A549 (cell line): ENCODE measurements around the gene KDF1. TPM values are rescaled to one million over a fixed set of nuclear protein-coding genes. Genes with fewer than 3 reads are reported as not detected.

Experiments
- ATAC-seq, 2 experiments: fragments of 200-7000 bp in 1 of 2; fragments of >200 bp in 1 of 2; cut with Nextera tagmentation in 1 of 2; cut with Tn5 transposase in 1 of 2; 3 replicates each; pipeline versions ENCODE4 v1.8.0 to v1.9.1; 2018 to 2020; ENCODE audit warnings: mild to moderate bottlenecking in 1 of 2, moderate library complexity in 1 of 2
- CTCF ChIA-PET: fragments of 300-600 bp; sonication (Branson Sonifier 250); formaldehyde crosslinking; extraction: SDS; loops from one replicate; lab custom pipeline; 2021; ENCODE audit warnings: antibody characterized with exemption, inconsistent platforms; lab: Yijun Ruan, JAX
- POLR2A ChIA-PET: fragments of 350-600 bp; formaldehyde crosslinking; extraction: SDS; loops from one replicate; lab custom pipeline; 2021; ENCODE audit warnings: antibody characterized with exemption, inconsistent platforms; lab: Yijun Ruan, JAX
- DNase-seq, 2 experiments: peaks; one replicate each; pipeline versions ENCODE4 v3.0.0 to v3.0.0-alpha.2; 2011 to 2016; ENCODE audit warnings: low read depth in 1 of 2, low spot score in 1 of 2
- FAIRE-seq: peaks from 2 replicates; lab custom pipeline; 2011; peaks lifted over from hg19 to GRCh38; lab: Jason Lieb, UNC
- H3K27ac ChIP-seq, 2 experiments: fragments of >200 bp; sonication (Bioruptor Twin); formaldehyde crosslinking; 3 replicates each; pipeline ENCODE4 v1.5.1; 2016 to 2017
- H3K4me1 ChIP-seq: fragments of >200 bp; sonication (Bioruptor Twin); formaldehyde crosslinking; 3 replicates; pipeline ENCODE4 v1.6.1; 2016
- H3K4me2 ChIP-seq: fragments of >200 bp; sonication (Bioruptor Twin); formaldehyde crosslinking; 3 replicates; pipeline ENCODE4 v1.6.1; 2016
- H3K4me3 ChIP-seq: fragments of >200 bp; sonication (Bioruptor Twin); formaldehyde crosslinking; 3 replicates; pipeline ENCODE4 v1.5.1; 2016
- H3K9me3 ChIP-seq: fragments of >200 bp; sonication (Bioruptor Twin); formaldehyde crosslinking; 3 replicates; pipeline ENCODE4 v1.6.1; 2016
- ATOH8 ChIP-seq: fragments of 250-450 bp; sonication (Bioruptor Pico); IDR thresholded peaks from 2 replicates; pipeline ENCODE4 v1.5.0; 2020; ENCODE audit warnings: low read depth, mild to moderate bottlenecking, moderate library complexity
- CHD2 ChIP-seq: fragments of 150-350 bp; IDR thresholded peaks from 2 replicates; pipeline ENCODE4 v1.6.1; 2014; ENCODE audit warnings: low read length; ENCODE audit not compliant: partially characterized antibody
- CHD4 ChIP-seq: fragments of 200-600 bp; sonication (generic); IDR thresholded peaks from 2 replicates; pipeline ENCODE4 v1.6.1; 2016; ENCODE audit warnings: antibody characterized with exemption, mild to moderate bottlenecking, borderline replicate concordance
- E2F6 ChIP-seq: IDR thresholded peaks from 2 replicates; pipeline ENCODE4 v1.6.1; 2012; ENCODE audit warnings: low read depth, borderline replicate concordance
- ELK1 ChIP-seq: fragments of 150-350 bp; IDR thresholded peaks from 2 replicates; pipeline ENCODE4 v1.6.1; 2014; ENCODE audit warnings: low read depth, mild to moderate bottlenecking, low read length
- ESRRA ChIP-seq: fragments of 150-350 bp; IDR thresholded peaks from 2 replicates; pipeline ENCODE4 v1.6.1; 2014; ENCODE audit warnings: mild to moderate bottlenecking, low read length, borderline replicate concordance
- FOXS1 ChIP-seq: fragments of 250-450 bp; sonication (Bioruptor Pico); IDR thresholded peaks from 2 replicates; pipeline ENCODE4 v1.5.0; 2020; ENCODE audit warnings: mild to moderate bottlenecking, moderate library complexity
- HOXB13 ChIP-seq: fragments of 250-450 bp; sonication (Bioruptor Pico); IDR thresholded peaks from 2 replicates; pipeline ENCODE4 v1.5.0; 2020; ENCODE audit warnings: low read depth, mild to moderate bottlenecking, moderate library complexity
- KDM5A ChIP-seq: fragments of 200-600 bp; sonication (generic); IDR thresholded peaks from 2 replicates; pipeline ENCODE4 v1.6.1; 2016; ENCODE audit warnings: antibody characterized with exemption, mild to moderate bottlenecking
- RCOR1 ChIP-seq: fragments of 150-350 bp; IDR thresholded peaks from 2 replicates; pipeline ENCODE4 v1.6.1; 2014; ENCODE audit warnings: antibody characterized with exemption, low read length, low read depth
- REST ChIP-seq: fragments of 200-600 bp; sonication (generic); IDR thresholded peaks from 2 replicates; pipeline ENCODE4 v1.6.1; 2016; ENCODE audit warnings: antibody characterized with exemption, mild to moderate bottlenecking, moderate library complexity
- TFCP2L1 ChIP-seq: fragments of 250-450 bp; sonication (Bioruptor Pico); IDR thresholded peaks from 2 replicates; pipeline ENCODE4 v1.5.0; 2021; ENCODE audit warnings: mild to moderate bottlenecking
- USF2 ChIP-seq: fragments of 450-650 bp; IDR thresholded peaks from 2 replicates; pipeline ENCODE4 v1.6.1; 2014; ENCODE audit warnings: antibody characterized with exemption
- ZC3H11A ChIP-seq: fragments of 450-650 bp; IDR thresholded peaks from 2 replicates; pipeline ENCODE4 v1.6.1; 2014; ENCODE audit warnings: antibody characterized with exemption, mild to moderate bottlenecking
- WGBS: methylation state at CpG from one replicate; pipeline ENCODE4 v1.1.6; 2017; ENCODE audit errors: missing lambda C conversion rate; 5-methylcytosine and 5-hydroxymethylcytosine counted together
- polyA plus RNA-seq, 4 experiments: library from polyadenylated mRNA; depleted of rRNA in 3 of 4; stranded (reverse); fragments of >200 nt; fragmentation: RNase III in 1 of 4; extraction: RNeasy Plus Mini Kit Qiagen cat#74134 plus additional on column Dnase treatment in 1 of 4; gene quantifications; 2 replicates in 3 of 4; 3 replicates in 1 of 4; pipeline ENCODE4 v1.2.3, GENCODE V29; 2011 to 2017

KDF1 gene
- polyA plus RNA-seq, 2 of the 4 experiments (the other 2 are of a cell fraction) = not detected

- Histone ChIP-seq H3K9me3 (no peaks in the 10 kb centered on the region), H3K4me2 (no peak overlapping the region), H3K4me1 (peaks cover 28% of the 10 kb centered on the region), H3K4me3 (no peak overlapping the region)
- WGBS = 100% methylated on average over 1 of the region's 8 CpGs
- ATAC-seq (no peak), FAIRE-seq (no peak)
- ChIA-PET CTCF (interaction anchor here (1.5 kb wide), 1 partner anchor 12 kb away, joined by 4 read pairs; no protein-coding TSS in a partner anchor), POLR2A (no interaction called here)
- TF ChIP-seq ESRRA = no peak
- no peak for TF ChIP-seq USF2
- no peak for TF ChIP-seq E2F6
- no peak for TF ChIP-seq KDM5A
- no peak for TF ChIP-seq ELK1
- no peak for TF ChIP-seq CHD4
- TF ChIP-seq FOXS1 (CRISPR knock-in tag) = no peak
- no peak for TF ChIP-seq RCOR1
- no peak for TF ChIP-seq ZC3H11A
- TF ChIP-seq REST = no peak
- no peak for TF ChIP-seq CHD2
- TF ChIP-seq, all 56 proteins: peak for 0
- no peak overlapping the region for H3K27ac ChIP-seq
- DNase-seq = no peak
Observed at GRCh38 chr1:26911399-26912146, 48.7 kb downstream of the KDF1 start.

- ChIA-PET CTCF (no interaction called here), POLR2A (no interaction called here)
- peaks cover 28% of the 10 kb centered on the region for H3K4me1 ChIP-seq
- DNase-seq (no peak), ATAC-seq (no peak), FAIRE-seq (no peak)
- 81% methylated on average over 4 of the region's 4 CpGs for WGBS
- H3K9me3 ChIP-seq = no peaks in the 10 kb centered on the region
- H3K4me2 ChIP-seq = no peak overlapping the region
- no peak overlapping the region for H3K4me3 ChIP-seq
- H3K27ac ChIP-seq = no peak overlapping the region
- TF ChIP-seq ATOH8 (CRISPR knock-in tag) (no peak), TFCP2L1 (CRISPR knock-in tag) (no peak), HOXB13 (CRISPR knock-in tag) (no peak)
Observed at GRCh38 chr1:26910343-26911160, 49.7 kb downstream of the KDF1 start.
